GM10248 (cell line): Measurements from ENCODE around the gene TMC3.

ENCODE experiments used
- CTCF ChIA-PET: fragments of 300-600 bp; sonication (Branson Sonifier 250); formaldehyde crosslinking; extraction: SDS; loops from one replicate; lab custom pipeline; 2021; ENCODE audit warnings: antibody characterized with exemption; lab: Yijun Ruan, JAX
- POLR2A ChIA-PET: fragments of 350-650 bp; sonication (Branson Sonifier 250); formaldehyde crosslinking; extraction: SDS; loops from one replicate; lab custom pipeline; 2020; ENCODE audit warnings: antibody characterized with exemption; lab: Yijun Ruan, JAX
- DNase-seq: peaks from one replicate; pipeline ENCODE4 v3.0.0; 2012; ENCODE audit errors: extremely low spot score
- TF ChIP-seq, protein P1 (sequence below): IDR thresholded peaks from 2 replicates; pipeline ENCODE4 v1.5.1; 2012; ENCODE audit warnings: mild to moderate bottlenecking, low read depth; ENCODE audit errors: extremely low read depth, missing control alignments, control extremely low read depth

The TMC3 gene

GRCh38 chr15:81379269-81379668, 5.3 kb upstream of the TMC3 start:
- TF ChIP-seq, protein P1, sequence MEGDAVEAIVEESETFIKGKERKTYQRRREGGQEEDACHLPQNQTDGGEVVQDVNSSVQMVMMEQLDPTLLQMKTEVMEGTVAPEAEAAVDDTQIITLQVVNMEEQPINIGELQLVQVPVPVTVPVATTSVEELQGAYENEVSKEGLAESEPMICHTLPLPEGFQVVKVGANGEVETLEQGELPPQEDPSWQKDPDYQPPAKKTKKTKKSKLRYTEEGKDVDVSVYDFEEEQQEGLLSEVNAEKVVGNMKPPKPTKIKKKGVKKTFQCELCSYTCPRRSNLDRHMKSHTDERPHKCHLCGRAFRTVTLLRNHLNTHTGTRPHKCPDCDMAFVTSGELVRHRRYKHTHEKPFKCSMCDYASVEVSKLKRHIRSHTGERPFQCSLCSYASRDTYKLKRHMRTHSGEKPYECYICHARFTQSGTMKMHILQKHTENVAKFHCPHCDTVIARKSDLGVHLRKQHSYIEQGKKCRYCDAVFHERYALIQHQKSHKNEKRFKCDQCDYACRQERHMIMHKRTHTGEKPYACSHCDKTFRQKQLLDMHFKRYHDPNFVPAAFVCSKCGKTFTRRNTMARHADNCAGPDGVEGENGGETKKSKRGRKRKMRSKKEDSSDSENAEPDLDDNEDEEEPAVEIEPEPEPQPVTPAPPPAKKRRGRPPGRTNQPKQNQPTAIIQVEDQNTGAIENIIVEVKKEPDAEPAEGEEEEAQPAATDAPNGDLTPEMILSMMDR: no peak
- DNase-seq: no peak
- POLR2A ChIA-PET: no interaction called here
- CTCF ChIA-PET: interaction anchor here (1.3 kb wide), 1 partner anchor 15 kb away, joined by 4 read pairs; no protein-coding TSS in a partner anchor

- TF ChIP-seq, protein P1: no peak
- no peak for DNase-seq
- ChIA-PET CTCF (interaction anchor here (1.0 to 1.3 kb wide), 2 partner anchors 15 to 103 kb away, joined by 3 to 4 read pairs; no protein-coding TSS in a partner anchor), POLR2A (no interaction called here)
Observed at GRCh38 chr15:81378443-81378842, 4.4 kb upstream of the TMC3 start.

DNA sequence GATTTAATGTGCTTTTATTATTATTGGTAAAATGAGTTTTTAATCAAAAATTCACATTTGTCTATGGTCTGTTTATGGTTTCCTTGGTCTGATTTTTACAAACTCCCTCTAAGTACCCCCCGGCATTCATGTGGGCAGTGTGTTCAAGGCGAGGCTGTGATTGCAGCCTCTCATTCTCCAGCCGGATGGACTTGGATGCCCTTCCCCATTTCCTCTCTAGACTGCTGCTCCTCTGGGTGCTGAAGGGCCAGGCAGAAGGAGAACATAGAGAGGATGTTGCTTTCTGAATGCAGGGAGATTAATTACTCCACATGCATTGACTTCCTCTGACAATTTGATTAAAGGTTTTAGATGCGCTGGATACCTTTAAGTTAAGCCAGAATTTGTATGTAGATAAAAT, 3.9 kb upstream of the TMC3 start:
- CTCF ChIA-PET: interaction anchor here (1.0 to 1.3 kb wide), 2 partner anchors 16 to 102 kb away, joined by 3 to 4 read pairs; no protein-coding TSS in a partner anchor
- TF ChIP-seq, protein P1: no peak
- POLR2A ChIA-PET: no interaction called here
- no peak for DNase-seq

DNA sequence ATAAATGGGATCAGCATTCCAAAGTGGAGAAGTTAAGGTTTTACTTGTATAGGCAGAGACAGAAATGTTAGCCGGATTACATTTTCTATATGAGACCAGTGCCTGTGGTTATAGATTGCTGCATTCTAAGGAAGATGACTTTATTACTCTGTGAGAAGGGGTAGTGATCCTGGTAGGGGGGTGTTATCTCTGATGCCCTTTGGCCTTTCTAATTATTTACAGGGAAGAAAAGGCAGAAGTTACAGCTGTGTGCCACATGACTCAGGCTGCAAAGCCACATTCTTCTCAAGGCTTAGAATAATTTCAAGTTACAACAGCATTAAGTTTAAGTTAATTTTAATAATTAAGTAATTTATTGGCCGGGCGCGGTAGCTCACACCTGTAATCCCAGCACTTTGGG, 2.2 kb upstream of the TMC3 start:
- ChIA-PET POLR2A (no interaction called here), CTCF (no interaction called here)
- DNase-seq: no peak
- TF ChIP-seq, protein P1: no peak

DNA sequence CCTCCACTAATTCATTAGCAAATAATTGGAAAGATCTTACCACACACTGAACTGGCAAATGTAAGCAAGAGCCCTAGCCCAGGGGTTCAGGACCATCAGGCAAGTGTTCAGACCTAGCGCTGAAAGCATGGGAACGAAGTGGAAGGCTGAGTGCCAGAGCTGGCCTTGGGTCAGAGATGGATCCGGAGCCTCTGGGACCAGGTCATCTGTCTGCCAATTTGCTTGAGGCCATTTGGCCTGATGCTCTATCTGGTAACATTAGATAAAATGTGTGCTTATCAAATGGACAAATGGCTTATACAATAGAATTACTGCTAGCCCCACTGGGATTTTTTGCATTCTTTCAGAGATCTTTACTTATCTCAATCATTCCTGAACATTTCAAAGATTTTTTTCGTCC, 1.4 kb upstream of the TMC3 start:
- ChIA-PET CTCF (interaction anchor here (1.5 kb wide), 1 partner anchor 19 kb away, joined by 3 read pairs; no protein-coding TSS in a partner anchor), POLR2A (no interaction called here)
- TF ChIP-seq, protein P1: no peak
- DNase-seq: no peak

- TF ChIP-seq, protein P1: no peak
- no peak for DNase-seq
- POLR2A ChIA-PET: no interaction called here
- CTCF ChIA-PET: interaction anchor here (0.8 to 1.8 kb wide), 3 partner anchors 20 to 228 kb away, joined by 3 to 6 read pairs (median 3); no protein-coding TSS in a partner anchor
Observed at GRCh38 chr15:81373176-81373575, 837 bp downstream of the TMC3 start.
